ENCODE measurements around the gene TDP1. TPM values are rescaled to one million over a fixed set of nuclear protein-coding genes. Genes with fewer than 3 reads are reported as not detected.

Gene TDP1
- total and polyA plus RNA-seq, 10 donors: 5.9 to 31.2 (median 24.2) TPM

DNA sequence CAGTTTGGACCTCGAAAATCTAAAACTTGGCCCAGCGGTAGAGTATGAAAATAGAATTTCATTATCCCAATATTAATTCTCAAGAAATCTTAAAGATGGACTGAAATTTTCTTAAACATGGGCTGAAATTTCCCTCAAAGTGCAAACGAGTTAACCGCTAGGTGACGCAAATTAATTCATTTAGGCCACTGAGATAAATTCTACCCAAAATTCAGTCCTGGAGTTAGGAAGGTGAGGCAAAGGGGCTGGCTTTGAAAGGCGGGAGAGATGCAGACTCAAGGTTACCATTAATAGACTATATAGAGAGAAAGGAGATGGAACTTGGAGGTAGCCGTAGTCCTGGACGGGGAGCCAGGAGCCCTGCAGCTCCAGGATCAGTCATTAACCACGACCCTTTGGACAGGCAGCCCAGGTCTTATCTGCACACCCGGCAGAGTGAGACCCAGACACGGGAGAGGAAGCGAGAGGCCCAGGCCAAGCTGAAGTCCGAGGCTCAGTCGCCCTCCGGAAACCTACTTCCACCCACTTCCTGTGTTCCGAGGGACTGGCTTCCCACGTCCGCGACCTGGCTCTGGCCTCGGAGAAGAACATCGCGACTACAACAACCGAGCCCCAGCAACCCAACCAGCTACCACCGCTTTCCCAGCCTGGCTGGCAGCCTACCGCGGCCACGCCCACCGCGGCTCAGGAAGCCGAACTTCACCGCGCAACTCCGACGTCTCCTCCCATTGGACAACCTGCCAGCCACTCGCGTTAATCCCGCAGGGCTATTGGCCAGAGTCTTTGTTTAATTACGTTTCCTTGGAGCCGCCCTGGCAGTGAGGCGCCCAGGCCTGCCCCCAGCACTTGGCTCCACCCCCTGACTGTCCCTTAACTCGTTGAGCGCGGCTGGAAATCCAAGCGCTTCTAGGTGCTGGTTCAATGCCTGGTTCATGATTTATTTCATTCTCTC is 1.4 kb upstream of the TDP1 start, which contains the start of gene EFCAB11:
EFCAB11 (minus strand) TSS at position 661 of the 952 bp plus-strand sequence; CDS start at position 591, 70 bp downstream.
- intact Hi-C loops (cut with DNase I; ENCODE audit: low total_unique reads): no loop called here
- H3K27me3 ChIP-seq (replicated peaks in 1 of 7): no peaks in the 10 kb centered on the region
- WGBS, 5 donors: 2 to 4% (median 3%) methylated on average over 44 of the region's 44 CpGs

DNA sequence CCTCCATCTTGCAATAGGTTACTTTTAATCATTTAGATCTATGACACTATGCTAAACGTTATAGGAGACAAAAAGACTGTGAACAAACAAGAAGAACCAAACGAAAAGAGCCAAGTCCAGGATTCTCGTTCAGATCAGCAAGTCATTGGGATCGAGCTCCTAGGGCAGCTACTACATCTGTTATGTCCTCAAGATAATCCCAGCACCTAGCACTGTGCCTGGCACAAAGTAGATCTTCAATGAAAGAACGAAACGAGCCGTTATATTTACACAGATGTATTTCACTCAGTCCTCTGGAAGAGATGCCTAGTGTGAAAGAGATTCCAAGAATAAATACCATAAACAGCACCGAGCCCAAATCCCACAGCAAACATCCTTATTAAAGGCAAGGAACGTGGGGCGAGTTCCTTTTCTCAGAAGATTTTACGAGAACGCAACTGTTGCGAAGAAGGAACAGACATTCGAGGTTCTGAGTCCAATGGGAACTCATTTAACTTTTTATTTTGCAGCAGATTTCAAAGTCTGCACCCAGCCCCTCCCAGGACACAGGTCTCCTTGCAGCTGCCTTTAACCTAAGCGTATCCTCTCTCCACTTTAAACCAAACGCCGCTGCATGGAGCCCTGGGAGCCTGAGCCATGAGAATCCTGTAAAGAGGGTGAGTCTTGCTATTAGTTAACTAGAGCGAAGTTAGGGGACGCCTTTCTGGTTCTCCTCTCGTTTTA is 544 bp upstream of the TDP1 start:
- WGBS, 5 donors: 1 to 8% (median 3%) methylated on average over 20 of the region's 20 CpGs
- no peaks in the 10 kb centered on the region for H3K9me3 ChIP-seq
- H3K4me3 ChIP-seq: peak overlapping the region; percentile 87 to 98 (median 93)
- peaks cover 0 to 21% (median 3%) of the 10 kb centered on the region in 6 donors for H3K36me3 ChIP-seq
- no peak for DNase-seq
- intact Hi-C loops (cut with DNase I; ENCODE audit: low total_unique reads): no loop called here
- TF ChIP-seq, protein P1, sequence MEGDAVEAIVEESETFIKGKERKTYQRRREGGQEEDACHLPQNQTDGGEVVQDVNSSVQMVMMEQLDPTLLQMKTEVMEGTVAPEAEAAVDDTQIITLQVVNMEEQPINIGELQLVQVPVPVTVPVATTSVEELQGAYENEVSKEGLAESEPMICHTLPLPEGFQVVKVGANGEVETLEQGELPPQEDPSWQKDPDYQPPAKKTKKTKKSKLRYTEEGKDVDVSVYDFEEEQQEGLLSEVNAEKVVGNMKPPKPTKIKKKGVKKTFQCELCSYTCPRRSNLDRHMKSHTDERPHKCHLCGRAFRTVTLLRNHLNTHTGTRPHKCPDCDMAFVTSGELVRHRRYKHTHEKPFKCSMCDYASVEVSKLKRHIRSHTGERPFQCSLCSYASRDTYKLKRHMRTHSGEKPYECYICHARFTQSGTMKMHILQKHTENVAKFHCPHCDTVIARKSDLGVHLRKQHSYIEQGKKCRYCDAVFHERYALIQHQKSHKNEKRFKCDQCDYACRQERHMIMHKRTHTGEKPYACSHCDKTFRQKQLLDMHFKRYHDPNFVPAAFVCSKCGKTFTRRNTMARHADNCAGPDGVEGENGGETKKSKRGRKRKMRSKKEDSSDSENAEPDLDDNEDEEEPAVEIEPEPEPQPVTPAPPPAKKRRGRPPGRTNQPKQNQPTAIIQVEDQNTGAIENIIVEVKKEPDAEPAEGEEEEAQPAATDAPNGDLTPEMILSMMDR (IDR thresholded peaks at IDR 0.05 in 8 of 11, conservative IDR thresholded peaks at IDR 0.05 in 3 of 11): no peak
- H3K27ac ChIP-seq: peak overlapping the region; percentile 91 to 98 (median 96)
- peaks cover 12 to 52% (median 31%) of the 10 kb centered on the region in 6 donors for H3K4me1 ChIP-seq
- H3K27me3 ChIP-seq (replicated peaks in 1 of 7): no peaks in the 10 kb centered on the region

More for the DNA sequence above, 1.4 kb upstream of the TDP1 start, which contains the start of gene EFCAB11:
- peaks cover 0 to 30% (median 3%) of the 10 kb centered on the region in 6 donors for H3K36me3 ChIP-seq
- H3K4me3 ChIP-seq: peak within 1 kb of the TSS; percentile 87 to 98 (median 93)
- peak within 1 kb of the TSS; percentile 91 to 98 (median 96) for H3K27ac ChIP-seq
- no peaks in the 10 kb centered on the region for H3K9me3 ChIP-seq
- peak; percentile 98 for DNase-seq
- H3K4me1 ChIP-seq: peaks cover 12 to 47% (median 28%) of the 10 kb centered on the region in 6 donors
- TF ChIP-seq POLR2A (IDR thresholded peaks at IDR 0.05) (peak in 1 of 3 donors; percentile 20), POLR2AphosphoS5 (IDR thresholded peaks at IDR 0.05) (peak; percentile 84 to 89 (median 89))
- TF ChIP-seq, protein P1 (IDR thresholded peaks at IDR 0.05 in 8 of 11, conservative IDR thresholded peaks at IDR 0.05 in 3 of 11): peak in 3 of 11 experiments; percentile 24 to 28 (median 27)

DNA sequence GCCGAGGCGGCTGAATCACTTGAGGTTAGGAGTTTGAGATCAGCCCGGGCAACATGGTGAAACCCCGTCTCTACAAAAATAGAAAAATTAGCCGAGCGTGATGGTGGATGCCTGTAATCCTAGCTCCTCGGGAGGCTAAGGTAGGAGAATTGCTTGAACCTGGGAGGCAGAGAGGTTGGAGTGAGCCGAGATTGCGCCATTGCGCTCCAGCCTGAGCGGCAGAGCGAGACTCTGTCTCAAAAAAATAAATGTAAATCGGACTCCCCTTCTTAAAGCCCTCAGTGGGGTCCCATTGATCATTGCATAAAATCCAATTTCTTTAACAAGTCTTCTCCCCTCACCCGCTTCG is 908 bp downstream of the TDP1 start:
- H3K4me3 ChIP-seq: peak overlapping the region; percentile 87 to 98 (median 93)
- peak overlapping the region; percentile 91 to 98 (median 96) for H3K27ac ChIP-seq
- H3K27me3 ChIP-seq (replicated peaks in 1 of 7): no peaks in the 10 kb centered on the region
- DNase-seq: no peak
- no peaks in the 10 kb centered on the region for H3K9me3 ChIP-seq
- TF ChIP-seq, protein P1 (IDR thresholded peaks at IDR 0.05 in 8 of 11, conservative IDR thresholded peaks at IDR 0.05 in 3 of 11): no peak
- TF ChIP-seq POLR2A (IDR thresholded peaks at IDR 0.05): no peak
- no peak for TF ChIP-seq POLR2AphosphoS5 (IDR thresholded peaks at IDR 0.05)
- intact Hi-C loops (cut with DNase I; ENCODE audit: low total_unique reads): no loop called here
- 35 to 52% (median 43%) methylated on average over 15 of the region's 15 CpGs for WGBS, 5 donors
- peaks cover 12 to 64% (median 36%) of the 10 kb centered on the region in 6 donors for H3K4me1 ChIP-seq
- H3K36me3 ChIP-seq: peaks cover 0 to 16% (median 3%) of the 10 kb centered on the region in 6 donors

Measured in spleen (tissue), 11 donors.